Stimulated activated CD4-positive, alpha-beta T cell treated with anti-CD3 and anti-CD28 coated beads, Interleukin-1b, Interleukin-23, amount 100 ng/mL, for 48 hours (primary cell): ENCODE data around the gene P4HA1.
"Not testable (repeated sequence)": the region's sequence is repeated elsewhere in the genome, so short reads cannot be mapped to it uniquely, and the experiment has no call there.

Experiments
- DNase-seq: peaks from one replicate; pipeline ENCODE4 v3.0.0-alpha.2; 2020

The P4HA1 gene

DNA sequence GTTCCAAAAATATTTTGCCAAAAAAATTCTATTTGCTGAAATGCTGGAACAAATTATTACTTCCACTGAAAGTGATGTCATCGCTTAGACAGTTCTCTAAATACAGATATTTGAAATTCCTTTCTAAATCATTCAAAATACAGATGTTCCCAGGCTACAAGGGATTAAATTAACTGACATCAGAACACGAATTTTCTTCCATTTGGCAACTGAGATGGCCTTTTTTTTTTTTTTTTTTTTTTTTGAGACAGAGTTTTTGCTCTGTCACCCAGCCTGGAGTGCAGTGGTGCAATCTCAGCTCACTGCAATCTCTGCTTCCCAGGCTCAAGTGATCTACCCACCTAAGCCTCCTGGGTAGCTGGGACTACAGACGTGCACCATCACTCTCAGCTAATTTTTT is 57.0 kb downstream of the P4HA1 start:
- no peak for DNase-seq

DNA sequence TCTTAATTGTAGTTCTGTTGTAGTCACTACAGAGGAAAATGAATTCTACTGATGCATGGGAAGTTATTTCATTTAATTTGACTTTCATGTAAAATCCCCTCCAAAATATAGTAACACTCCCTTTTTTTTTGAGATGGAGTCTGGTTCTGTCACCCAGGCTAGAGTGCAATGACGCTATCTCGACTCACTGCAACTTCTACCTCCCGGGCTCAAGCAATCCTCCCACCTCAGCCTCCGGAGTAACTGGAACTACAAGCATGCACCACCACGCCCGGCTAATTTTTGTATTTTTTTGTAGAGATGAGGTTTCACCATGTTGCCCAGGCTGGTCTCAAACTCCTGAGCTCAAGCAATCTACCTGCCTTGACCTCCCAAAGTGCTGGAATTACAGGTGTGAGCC is 60.4 kb downstream of the P4HA1 start:
- DNase-seq, result not testable (repeated sequence)

DNA sequence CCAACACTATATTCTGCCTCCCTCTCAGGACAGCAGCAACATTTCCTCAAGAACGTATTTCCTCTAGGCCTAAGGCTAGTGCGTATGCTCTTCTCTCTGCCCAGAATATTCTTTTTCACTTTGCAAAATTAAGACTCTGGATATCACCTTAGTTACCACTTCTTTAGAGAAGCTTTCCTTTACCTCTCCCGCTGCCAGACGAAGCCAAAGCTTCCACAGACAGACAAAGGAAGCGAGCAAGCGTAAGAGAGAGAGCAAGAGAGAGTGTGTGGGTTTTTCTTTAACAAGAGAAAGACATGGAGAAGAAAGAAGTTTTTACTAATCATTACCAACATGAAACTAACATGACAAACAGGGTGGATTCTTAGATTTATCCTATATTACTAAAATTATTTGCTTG is 64.1 kb downstream of the P4HA1 start:
- no peak for DNase-seq

DNA sequence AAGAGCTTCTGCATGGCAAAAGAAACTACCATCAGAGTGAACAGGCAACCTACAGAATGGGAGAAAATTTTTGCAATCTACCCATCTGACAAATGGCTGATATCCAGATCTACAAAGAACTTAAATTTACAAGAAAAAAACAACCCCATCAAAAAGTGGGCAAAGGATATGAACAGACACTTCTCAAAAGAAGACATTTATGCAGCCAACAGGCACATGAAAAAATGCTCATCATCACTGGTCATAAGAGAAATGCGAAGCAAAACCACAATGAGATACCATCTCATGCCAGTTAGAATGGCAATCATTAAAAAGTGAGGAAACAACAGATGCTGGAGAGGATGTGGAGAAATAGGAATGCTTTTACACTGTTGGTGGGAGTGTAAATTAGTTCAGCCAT is 70.0 kb downstream of the P4HA1 start:
- DNase-seq, result not testable (repeated sequence)

DNA sequence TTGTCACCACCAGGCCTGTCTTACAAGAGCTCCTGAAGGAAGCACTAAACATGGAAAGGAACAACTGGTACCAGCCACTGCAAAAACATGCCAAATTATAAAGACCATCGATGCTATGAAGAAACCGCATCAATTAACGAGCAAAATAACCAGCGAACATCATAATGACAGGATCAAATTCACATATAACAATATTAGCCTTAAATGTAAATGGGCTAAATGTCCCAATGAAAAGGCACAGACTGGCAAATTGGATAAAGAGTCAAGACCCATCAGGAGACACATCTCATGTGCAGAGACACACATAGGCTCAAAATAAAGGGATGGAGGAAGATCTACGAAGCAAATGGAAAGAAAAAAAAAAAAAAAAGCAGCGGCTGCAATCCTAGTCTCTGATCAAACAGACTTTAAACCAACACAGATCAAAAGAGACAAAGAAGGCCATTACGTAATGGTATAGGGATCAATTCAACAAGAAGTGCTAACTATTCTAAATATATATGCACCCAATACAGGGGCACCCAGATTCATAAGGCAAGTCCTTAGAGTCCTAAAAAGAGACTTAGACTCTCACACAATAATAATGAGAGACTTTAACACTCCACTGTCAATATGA is 73.1 kb downstream of the P4HA1 start:
- not testable (repeated sequence) for DNase-seq

DNA sequence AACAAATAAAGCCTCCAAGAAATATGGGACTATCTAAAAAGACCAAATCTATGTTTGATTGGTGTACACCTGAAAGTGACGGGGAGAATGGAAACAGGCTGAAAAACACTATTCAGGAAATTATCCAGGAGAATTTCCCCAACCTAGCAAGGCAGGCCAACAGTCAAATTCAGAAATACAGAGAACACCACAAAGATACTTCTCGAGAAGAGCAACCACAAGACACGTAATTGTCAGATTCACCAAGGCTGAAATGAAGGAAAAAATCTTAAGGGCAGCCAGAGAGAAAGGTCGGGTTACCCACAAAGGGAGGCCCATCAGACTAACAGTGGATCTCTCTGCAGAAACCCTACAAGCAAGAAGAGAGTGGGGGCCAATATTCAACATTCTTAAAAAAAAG is 73.7 kb downstream of the P4HA1 start:
- DNase-seq, result not testable (repeated sequence)

DNA sequence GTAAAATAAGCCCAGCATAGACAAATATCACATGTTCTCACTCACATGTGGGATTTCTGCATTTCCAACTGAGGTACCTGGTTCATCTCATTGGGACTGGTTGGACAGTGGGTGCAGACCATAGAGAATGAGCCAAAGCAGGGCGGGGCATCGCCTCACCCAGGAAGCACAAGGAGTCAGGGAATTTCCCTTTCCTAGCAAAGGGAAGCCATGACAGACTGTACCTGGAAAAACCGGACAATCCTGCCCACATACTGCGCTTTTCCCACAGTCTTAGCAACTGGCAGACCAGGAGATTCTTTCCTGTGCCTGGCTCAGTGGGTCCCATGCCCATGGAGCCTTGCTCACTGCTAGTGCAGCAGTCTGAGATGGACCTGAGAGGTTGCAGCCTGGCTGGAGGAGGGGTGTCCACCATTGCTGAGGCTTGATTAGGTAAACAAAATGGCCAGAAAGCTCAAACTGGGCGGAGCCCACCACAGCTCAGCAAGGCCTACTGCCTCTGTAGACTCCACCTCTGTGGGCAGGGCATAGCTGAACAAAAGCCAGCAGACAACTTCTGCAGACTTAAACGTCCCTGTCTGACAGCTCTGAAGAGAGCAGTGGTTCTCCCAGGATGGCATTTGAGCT is 75.0 kb downstream of the P4HA1 start:
- not testable (repeated sequence) for DNase-seq

DNA sequence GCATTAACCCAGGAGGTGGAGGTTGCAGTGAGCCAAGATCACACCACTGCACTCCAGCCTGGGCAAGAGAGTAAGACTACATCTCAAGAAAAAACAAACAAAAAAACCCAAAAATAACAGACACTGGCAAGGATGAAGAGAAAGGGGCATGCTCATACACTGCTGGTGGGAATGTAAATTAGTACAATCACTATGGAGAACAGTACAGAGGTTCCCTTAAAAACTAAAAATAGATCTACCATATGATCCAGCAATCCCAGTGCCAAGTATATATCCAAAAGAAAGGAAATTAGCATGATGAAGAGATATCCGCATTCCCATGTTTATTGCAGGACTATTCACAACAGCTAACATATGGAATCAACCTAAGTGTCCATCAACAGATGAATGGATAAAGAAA is 75.6 kb downstream of the P4HA1 start:
- no peak for DNase-seq

DNA sequence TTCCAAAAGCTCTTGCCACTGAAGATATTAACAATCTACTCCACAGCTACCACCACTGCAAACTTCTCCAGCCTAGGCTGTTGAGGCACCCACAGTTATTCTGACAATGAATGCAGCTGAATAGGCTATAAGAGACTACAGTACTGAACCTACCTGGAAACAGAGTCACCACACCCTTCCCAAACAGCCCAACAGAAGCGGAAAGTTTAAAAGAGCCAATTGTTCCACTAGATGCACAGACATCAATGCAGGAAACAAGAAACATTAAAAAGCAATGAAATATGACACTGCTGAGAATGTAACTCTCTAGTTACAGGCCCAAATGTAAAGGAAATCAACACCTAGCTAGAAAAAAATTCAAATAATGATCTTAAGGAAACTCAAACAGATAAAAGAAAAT is 77.6 kb downstream of the P4HA1 start:
- DNase-seq, result no peak

DNA sequence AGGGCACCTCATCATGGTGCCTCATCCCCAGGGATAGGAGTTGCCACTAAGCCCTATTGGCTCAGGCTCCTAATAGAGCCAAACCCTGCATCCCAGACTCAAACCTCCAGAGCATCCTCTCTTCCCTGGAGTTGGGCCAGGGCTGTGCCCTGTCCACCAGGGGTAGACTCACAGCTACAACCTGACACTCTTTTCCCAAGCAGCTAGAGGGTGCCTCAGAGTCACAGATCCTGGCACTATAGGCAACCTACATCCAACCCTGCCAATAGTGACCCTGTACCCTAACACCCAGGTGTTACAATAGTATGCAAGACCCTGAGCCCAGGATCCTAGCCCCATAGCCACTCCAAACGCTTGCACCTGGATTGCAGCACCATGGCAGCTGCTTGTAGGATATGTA is 78.0 kb downstream of the P4HA1 start:
- no peak for DNase-seq

DNA sequence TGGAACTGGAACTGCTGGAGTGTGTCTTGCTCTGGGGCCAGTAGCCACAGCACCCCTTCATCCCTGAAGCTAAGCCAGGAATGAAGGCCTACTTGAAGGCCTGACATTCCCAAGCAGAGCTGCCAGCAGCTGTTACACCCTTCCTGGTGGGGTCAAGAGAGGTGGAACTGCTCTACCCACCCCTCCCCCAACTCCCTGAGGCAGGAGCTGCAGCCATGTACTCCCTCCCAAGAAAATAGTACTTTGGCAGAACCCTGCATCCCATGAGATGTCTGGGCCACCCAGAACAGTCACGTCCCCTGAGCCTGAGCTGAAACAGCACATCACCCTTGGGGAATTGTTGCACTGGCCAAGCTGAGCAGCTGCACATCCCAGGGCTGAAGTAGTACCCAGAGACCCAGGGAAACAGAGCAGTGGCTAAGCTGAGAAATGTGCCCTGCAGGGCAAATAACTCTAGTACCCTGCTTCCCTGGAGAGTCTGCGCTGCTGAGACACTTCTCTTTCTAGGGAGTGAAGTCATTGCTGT is 78.6 kb downstream of the P4HA1 start:
- no peak for DNase-seq

DNA sequence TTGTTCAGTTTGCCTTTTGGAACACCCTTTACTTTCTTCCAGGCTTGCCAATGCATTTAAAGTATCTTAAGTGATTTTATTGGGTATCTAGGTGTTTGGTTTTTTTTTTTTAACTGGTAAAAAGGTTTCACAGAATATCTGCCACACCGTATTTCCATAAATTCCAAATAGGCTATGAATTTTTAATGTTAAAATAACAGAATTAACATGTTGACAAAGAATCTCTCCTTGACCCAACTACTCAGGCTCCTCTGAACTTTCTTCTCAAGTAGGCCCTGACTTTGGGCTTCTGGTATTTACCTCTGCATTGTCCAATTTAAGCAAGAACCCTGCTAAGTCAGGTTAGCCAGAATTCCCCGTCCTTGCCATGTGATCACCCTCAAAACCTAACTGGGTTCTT is 80.9 kb downstream of the P4HA1 start:
- no peak for DNase-seq

DNA sequence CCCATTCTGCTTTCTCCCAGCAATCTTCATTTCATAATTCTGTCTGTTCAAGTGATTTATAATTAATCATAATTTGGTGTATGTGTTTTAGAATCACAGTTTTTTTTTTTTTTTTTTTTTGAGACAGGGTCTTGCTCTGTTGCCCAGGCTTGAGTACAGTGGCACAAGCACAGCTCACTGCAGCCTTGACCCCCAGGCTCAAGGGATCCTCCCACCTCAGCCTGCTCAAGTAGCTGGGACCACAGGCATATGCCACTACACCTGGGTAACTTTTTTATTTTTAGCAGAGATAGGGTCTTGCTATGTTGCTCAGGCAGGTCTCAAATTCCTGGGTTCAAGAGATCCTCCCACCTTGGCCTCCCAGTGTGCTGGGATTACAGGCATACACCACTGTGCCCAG is 92.8 kb downstream of the P4HA1 start:
- DNase-seq, result no peak

DNA sequence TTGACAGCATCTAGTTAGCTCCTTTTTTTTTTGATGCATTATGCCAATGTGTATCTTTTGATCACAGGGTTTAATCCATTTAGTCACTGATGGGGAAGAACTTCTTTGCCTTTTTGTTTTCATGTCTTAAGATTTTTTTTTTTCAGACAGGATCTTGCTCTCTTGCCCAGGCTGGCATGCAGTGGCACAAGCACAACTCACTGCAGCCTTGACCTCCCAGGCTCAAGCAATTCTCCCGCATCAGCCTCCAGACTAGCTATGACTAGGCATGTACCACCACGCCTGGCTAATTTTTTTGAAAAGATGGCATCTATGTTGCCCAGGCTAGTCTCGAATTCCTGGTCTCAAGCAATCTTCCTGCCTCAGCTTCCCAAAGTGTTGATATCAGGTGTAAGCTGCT is 95.7 kb downstream of the P4HA1 start:
- no peak for DNase-seq

DNA sequence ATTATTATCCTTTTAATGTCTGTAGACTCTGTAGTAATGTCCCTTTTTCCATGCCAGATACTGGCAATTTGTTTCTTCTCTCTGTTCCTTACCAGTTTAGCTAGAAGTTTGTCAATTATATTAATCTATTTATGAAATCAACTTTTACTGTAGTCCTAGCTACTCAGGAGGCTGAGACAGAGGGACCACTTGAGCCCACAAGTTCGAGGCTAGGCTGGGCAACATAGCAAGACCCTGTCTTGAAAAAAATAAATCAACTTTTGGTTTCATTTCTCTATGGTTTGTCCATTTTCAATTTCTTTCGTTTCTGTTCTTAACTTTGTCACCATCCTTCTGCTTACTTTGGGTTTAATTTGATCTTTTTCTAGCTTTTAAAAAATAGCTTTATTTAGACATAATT is 99.6 kb downstream of the P4HA1 start:
- DNase-seq, result no peak

DNA sequence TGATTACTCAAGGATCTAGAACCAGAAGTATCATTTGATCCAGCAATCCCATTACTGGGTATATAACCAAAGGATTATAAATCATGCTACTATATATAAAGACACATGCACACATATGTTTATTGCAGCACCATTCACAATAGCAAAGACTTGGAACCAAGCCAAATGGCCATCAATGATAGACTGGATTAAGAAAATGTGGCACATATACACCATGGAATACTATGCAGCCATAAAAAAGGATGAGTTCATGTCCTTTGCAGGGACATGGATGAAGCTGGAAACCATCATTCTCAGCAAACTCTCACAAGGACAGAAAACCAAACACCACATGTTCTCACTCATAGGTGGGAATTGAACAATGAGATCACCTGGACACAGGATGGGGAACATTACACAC is 101.2 kb downstream of the P4HA1 start:
- not testable (repeated sequence) for DNase-seq

DNA sequence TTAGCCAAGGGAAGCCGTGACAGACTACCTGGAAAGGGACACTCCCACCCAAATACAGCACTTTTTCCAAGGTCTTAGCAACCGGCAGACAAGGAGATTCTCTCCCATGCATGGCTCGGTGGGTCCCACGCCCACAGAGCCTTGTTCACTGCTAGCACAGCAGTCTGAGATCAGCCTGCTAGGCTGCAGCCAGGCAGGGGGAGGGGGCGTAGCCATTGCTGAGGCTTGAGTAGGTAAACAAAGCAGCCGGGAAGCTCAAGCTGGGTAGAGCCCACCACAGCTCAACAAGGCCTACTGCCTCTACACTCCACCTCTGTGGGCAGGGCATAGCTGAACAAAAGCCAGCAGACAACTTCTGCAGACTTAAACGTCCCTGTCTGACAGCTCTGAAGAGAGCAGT is 106.9 kb downstream of the P4HA1 start:
- not testable (repeated sequence) for DNase-seq

DNA sequence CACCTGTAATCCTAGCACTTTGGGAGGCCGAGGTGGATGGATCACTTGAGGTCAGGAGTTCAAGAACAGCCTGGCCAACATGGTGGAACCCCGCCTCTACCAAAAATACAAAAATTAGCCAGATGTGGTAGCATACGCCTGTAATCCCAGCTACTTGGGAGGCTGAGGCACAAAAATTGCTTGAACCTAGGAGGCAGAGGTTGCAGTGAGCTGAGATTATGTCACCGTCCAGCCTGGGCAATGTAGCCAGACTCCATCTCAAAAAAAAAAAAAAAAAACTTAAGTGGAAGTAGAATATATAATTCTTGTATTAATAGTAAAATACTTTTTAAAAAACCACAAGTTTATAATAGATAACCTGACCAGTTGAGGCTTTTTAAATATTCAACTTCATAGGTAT is 112.0 kb downstream of the P4HA1 start:
- DNase-seq, result not testable (repeated sequence)

DNA sequence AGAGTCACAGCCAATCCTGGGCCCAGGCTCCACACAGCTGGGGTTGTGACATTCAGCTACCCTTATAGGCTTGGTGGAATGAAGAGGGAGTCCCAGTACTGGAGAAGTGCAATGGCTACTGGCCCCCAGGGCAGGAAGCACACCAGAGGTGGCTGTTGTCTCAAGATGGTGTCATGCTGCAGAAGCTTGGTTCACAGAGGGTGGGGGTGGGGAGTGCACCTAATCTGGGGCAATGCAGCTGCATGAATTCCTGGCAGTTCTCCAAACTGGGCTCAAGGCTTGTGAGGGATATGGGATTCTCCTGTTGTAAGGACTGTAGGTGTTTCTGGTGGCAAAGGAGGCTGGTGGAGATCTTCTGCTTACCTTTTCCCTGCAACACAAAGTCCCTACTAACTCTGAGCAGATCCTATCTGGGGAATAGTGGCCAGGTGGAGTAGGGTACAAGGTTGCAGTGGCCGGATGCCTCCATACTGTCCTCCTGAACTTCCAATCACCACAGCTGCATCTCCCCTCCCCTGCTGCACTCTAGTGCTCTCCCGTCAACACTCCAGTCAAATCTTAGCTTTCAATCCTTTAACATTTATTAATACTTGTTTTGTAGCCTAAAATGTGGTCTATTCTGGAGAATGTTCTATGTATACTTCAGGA is 114.7 kb downstream of the P4HA1 start:
- no peak for DNase-seq

DNA sequence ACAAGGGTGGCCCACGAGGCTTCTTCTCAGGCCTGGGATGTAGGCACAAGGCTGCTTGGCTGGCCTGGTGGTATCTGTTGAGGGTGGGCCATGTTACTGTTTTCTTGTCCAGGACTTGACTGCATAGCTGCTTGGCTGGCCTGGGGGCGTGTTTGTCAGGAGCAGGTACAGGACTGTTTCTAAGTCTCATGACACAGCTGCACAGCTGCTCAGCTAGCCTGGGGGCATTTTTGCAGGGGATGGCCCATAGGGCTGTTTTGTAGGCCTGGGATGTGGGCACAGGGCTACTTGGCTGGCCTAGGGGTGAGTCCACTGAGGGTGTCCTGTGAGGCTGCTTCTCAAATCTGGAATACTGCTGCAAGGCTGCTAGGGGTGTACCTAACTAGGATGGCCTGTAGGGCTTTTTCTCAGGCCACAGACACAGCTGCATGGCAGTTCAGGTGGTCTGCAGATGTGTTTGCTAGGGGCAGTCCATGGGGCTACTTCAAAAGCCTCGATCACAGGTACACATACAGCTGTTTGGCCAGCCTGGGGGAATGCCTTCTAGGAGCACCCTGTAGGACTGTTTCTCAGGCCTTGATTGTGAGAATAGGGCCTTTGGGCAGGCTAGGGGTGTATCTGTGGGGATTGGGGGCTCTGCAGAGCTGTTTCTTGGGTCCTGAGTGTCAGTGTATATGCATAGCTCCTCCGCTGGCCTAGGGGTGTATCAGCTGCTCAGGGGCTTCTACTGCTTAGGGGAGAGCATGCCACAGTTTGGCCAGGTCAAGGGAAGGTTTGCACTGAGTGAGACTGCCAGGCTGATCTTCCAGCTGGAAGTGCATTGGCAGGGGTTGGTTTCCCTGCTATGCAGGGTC is 115.4 kb downstream of the P4HA1 start:
- DNase-seq, result no peak

DNA sequence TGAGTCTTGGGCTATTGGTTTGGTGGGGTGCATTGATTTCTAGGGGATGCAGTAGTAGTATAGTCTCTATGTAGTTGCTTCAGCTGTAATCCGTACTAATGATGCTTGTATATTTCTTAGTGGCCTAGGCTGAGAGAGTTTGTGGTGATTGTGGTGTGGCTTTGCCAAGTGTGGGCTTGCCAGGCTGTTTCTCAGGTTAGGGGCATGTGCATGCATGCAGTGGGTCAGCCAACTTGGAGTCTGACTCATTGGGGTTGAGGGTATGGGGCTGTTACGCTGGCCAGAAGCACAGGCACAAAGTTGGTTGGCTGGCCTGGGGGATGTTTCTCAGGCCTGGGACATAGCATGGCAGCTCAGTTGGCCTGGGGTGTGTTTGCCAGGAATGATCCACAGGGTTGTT is 116.3 kb downstream of the P4HA1 start:
- DNase-seq, result no peak

DNA sequence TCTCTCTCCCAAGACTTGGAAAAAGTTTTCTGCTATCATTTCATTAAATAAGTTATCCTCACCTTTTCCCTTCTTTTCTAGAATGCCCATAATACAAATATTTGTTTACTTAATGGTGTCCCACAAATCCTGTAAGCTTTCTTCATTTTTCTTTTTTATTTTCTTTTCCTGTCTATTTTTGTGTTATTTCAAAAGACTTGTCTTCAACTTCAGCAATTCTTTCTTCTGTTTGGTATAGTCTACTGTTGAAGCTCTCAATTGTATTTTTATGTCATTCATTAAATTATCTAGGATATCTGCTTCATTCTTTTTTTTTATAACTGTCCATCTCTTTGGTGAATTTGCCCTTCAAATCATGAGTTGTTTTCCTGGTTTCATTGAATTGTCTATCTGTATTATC is 117.0 kb downstream of the P4HA1 start:
- DNase-seq, result no peak

DNA sequence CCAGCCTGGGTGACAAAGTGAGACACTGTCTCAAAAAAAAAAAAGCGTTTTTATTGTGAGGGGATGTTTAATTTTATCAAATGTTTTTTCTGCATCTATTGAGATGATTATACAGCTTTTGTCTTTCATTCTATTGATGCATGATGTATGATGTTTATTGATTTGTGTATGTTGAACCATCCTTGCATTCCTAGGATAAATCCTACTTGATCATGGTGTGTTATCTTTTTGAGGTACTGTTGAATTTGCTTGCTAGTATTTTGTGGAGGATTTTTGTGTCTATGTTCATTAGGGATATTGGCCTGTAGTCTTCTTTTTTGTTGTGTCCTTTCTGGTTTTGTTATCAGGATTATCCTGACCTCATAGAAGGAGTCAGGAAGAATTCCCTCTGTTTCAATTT is 119.8 kb downstream of the P4HA1 start:
- no peak for DNase-seq
